Testis (tissue), 2 donors: Measurements from ENCODE around the gene NDRG2.

Experiments
- CTCF ChIP-seq, 3 experiments: fragments of 450-650 bp in 2 of 3; fragments of 200-600 bp in 1 of 3; sonication (generic) in 1 of 3; IDR thresholded peaks; one replicate each; pipeline ENCODE4 v1.5.1; 2016 to 2019; ENCODE audit warnings: antibody characterized with exemption in 3 of 3, mild to moderate bottlenecking in 2 of 3, moderate library complexity in 1 of 3
- POLR2A ChIP-seq: fragments of 450-650 bp; IDR thresholded peaks from one replicate; pipeline ENCODE4 v1.6.1; 2017; ENCODE audit warnings: antibody characterized with exemption, mild to moderate bottlenecking, moderate library complexity

DNA sequence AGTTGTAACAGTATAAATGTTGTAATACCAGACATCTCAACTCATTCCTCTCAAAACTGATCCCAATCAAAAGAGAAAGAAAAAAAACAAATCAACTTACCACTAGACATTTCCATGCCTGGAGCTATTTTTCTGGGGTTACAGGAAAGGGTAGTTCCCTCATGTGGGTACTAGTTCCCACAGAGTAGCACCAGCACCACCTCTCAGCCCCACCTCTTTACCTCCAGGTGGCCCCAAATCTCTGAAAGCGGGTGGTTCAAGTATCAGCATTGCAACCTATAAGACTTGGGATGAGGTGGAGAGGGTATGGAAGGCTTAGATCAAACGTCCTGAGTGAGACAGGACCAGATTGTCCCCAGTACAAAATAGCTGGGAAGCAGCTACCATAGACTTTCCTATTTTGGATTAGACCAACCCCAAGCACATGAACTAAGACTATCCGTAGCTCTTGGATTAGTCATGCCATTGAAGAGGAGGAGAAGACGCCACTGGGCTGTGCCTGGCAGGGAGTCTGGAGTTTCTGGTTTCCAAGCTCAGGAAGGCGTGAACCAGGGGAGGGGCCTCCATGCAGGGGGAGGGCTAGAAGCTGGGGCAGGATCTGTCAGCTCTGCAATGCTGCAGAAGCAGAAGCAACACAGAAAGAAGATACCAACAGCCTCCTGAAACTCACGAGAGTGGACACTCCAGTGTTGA, 26.0 kb downstream of the NDRG2 start, which contains the start of gene SLC39A2:
- TF ChIP-seq CTCF (IDR thresholded peaks at IDR 0.05) (no peak), POLR2A (no peak)
